ENCODE measurements around the gene FOXP2.

DNA sequence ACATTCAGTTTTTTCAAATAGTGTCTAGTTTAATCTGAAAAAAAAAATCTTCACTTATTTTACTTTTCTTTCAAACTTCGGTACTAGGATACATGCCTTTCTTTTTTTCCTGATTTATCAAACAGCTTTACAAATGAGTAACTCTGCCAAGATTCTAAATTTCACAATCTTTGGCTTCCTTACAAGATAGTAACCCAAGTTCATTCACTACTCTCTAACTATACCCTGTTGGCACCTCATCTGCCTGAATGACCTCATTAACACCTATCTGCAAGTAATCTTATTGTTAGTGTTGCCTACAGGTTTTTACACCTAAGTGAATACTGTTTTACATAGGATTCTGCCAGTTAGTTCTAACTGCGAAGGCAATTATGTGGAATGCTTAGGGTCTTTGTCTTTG, 159.8 kb downstream of the FOXP2 start:
- TF ChIP-seq, protein P1, sequence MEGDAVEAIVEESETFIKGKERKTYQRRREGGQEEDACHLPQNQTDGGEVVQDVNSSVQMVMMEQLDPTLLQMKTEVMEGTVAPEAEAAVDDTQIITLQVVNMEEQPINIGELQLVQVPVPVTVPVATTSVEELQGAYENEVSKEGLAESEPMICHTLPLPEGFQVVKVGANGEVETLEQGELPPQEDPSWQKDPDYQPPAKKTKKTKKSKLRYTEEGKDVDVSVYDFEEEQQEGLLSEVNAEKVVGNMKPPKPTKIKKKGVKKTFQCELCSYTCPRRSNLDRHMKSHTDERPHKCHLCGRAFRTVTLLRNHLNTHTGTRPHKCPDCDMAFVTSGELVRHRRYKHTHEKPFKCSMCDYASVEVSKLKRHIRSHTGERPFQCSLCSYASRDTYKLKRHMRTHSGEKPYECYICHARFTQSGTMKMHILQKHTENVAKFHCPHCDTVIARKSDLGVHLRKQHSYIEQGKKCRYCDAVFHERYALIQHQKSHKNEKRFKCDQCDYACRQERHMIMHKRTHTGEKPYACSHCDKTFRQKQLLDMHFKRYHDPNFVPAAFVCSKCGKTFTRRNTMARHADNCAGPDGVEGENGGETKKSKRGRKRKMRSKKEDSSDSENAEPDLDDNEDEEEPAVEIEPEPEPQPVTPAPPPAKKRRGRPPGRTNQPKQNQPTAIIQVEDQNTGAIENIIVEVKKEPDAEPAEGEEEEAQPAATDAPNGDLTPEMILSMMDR (IDR thresholded peaks at IDR 0.05): no peak
- TF ChIP-seq POLR2A (IDR thresholded peaks at IDR 0.05): no peak
